Cardiac ventricle fibroblast (primary cell): ENCODE results near the gene FAM24A. TPM values are rescaled to one million over a fixed set of nuclear protein-coding genes. Genes with fewer than 3 reads are reported as not detected.

Experiments used
- total RNA-seq: library from RNA; depleted of rRNA; stranded (reverse); fragments of >200 nt; gene quantifications from 2 replicates; pipeline ENCODE4 v1.2.3, GENCODE V29; 2015

Gene FAM24A, protein sequence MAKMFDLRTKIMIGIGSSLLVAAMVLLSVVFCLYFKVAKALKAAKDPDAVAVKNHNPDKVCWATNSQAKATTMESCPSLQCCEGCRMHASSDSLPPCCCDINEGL
- total RNA-seq: not detected in 2 replicates

DNA sequence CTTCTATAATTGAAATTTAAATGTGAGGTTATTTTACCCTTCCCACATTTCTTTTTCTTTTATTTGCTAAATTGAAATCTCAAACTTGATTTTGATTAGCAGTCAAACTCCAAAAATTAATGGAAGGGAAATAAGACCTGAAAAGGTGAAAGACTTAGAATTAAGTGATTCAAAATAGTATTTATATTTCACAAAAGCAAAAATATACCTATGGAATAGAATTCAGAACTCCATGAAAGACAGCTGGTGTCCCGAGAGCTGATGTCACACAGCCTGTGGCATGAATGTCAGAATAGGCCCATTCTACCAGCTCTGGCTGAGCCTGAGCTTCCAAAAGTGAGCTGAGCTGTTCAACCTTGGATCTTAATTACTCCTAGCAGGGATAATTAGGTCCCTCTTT, at the start of gene FAM24A:
Gene FAM24A, plus strand, starts transcription at position 301 of the 400 bp plus-strand sequence. CDS start 1,025 bp downstream, outside the sequence.

DNA sequence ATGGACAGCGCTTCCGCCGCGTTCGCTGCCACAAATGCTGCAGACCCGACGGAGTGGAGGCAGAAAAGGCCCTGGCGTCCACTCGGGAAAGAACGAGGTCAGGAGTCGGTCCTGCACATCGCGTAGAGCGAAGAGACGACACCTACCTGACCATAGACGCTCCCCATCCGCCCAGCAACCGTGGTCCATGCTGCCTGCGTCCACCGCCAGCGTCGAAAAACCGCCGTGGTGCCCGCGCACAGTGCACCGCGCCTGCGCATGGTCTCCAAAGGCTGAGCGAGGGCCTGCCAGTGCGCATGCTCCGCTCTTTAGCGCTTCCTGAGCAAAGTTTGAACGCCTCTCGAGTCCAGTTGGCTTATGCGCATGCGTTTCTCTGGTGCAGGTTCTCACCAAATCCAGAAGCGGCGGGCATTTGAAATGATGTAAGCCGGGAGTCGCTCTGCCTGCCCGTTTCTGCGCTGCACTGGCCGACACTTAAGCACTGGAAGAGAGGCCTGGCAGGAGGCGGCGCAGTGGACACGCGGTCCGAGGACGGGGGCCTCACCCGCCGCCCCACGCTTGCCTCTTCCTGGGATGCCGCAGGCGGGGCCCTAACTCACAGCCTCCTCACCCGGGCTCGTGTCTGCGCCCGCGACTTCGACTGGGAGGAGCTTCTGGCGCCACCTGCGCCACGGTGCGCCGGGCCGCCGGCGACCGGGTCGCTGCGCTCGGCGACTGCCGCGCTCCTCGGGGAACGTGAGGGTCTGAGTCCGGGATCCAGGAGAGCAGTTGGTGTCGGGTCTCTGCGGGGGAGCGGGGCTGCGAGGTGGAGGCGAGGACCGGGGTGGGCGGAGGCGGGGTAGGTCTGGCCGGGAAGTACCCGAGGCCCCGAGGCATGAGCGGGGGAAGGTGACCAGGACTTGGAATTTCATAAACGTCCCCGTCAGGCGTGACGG, 30.8 kb upstream of the FAM24A start, which contains the start of gene FAM24B:
Gene FAM24B, minus strand, starts transcription at position 243 of the 935 bp plus-strand sequence. CDS start 29,066 bp downstream, outside the sequence.

DNA sequence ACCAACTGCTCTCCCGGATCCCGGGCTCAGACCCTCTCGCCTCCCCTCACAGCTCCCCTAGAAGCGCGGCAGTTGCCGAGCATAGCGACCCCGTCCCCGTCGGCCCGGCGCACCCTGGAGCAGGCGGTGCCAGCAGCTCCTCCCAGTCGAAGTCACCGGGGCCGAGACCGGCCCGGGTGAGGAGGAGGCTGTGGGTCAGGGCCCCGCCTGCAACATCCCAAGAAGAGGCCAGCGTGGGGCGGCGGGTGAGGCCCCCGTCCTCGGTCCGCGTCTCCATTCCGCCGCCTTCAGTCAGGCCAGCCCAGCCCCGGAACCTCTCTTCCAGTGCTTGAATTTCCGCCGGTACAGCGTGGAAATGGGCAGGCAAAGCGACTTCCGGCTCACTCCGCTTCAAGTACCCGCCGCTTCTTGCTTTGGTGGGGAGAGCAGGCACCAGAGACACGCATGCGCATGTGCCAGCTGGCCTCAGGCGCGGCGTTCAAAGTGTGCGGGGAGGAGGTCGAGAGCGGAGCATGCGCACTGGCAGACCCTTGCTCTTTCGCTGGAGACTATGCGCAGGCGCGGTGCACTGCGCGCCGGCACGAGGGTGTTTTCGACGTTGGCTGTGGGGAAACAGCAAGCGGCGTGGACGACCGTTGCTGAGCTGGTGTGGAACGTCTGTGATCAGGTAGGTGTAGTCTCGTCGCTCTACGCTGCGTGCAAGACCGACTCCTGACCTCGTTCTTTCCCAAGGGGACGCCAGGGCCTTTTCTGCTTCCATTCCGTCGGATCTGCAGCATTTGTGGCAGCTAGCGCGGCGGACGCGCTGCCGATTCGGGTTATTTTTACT, 43.7 kb downstream of the FAM24A start, which contains the start of gene C10orf88:
Gene C10orf88, minus strand, starts transcription at position 326 of the 829 bp plus-strand sequence. Its CDS starts 49 bp downstream, at position 277.

Other genes starting within 250 kb of the FAM24A start
- not detected in 2 replicates for gene C10orf120, start 210.8 kb upstream of the FAM24A start, total RNA-seq
- 0.20 and 0.56 TPM in 2 replicates for gene CUZD1, start 64.8 kb upstream of the FAM24A start, total RNA-seq
- gene FAM24B, start 31.0 kb upstream of the FAM24A start, total RNA-seq: 0.24 and 5.3 TPM in 2 replicates
- gene C10orf88, start 43.6 kb downstream of the FAM24A start, total RNA-seq: 5.4 and 5.9 TPM in 2 replicates
- 3.6 and 4.9 TPM in 2 replicates for gene PSTK, start 69.8 kb downstream of the FAM24A start, total RNA-seq
- gene IKZF5, start 98.2 kb downstream of the FAM24A start, total RNA-seq: 4.4 and 4.9 TPM in 2 replicates
- gene ACADSB, start 98.4 kb downstream of the FAM24A start, total RNA-seq: 5.5 and 6.9 TPM in 2 replicates
- not detected in 2 replicates for gene HMX3, start 225.4 kb downstream of the FAM24A start, total RNA-seq
- gene HMX2, start 237.5 kb downstream of the FAM24A start, total RNA-seq: not detected in 2 replicates
- 77.4 and 81.2 TPM in 2 replicates for gene BUB3, start 243.8 kb downstream of the FAM24A start, total RNA-seq